ENCODE data around the gene ADD2. TPM values are rescaled to one million over a fixed set of nuclear protein-coding genes. Genes with fewer than 3 reads are reported as not detected.

Gene ADD2
- total RNA-seq, 1 donor from 2014 or later: 10.2 TPM

- intact Hi-C loops (cut with DNase I): no loop called here
- no peak for DNase-seq (ENCODE audit: low spot score in 2 of 2)
- Histone ChIP-seq H3K36me3 (no peaks in the 10 kb centered on the region), H3K27me3 (no peaks in the 10 kb centered on the region), H3K27ac (no peak overlapping the region), H3K4me1 (no peaks in the 10 kb centered on the region), H3K4me3 (no peak overlapping the region), H3K9me3 (no peaks in the 10 kb centered on the region)
- TF ChIP-seq, protein P1, sequence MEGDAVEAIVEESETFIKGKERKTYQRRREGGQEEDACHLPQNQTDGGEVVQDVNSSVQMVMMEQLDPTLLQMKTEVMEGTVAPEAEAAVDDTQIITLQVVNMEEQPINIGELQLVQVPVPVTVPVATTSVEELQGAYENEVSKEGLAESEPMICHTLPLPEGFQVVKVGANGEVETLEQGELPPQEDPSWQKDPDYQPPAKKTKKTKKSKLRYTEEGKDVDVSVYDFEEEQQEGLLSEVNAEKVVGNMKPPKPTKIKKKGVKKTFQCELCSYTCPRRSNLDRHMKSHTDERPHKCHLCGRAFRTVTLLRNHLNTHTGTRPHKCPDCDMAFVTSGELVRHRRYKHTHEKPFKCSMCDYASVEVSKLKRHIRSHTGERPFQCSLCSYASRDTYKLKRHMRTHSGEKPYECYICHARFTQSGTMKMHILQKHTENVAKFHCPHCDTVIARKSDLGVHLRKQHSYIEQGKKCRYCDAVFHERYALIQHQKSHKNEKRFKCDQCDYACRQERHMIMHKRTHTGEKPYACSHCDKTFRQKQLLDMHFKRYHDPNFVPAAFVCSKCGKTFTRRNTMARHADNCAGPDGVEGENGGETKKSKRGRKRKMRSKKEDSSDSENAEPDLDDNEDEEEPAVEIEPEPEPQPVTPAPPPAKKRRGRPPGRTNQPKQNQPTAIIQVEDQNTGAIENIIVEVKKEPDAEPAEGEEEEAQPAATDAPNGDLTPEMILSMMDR (IDR thresholded peaks at IDR 0.05): no peak
Measured at GRCh38 chr2:70807828-70808118, 39.8 kb upstream of the ADD2 start.

GRCh38 chr2:70807102-70807827 is 39.3 kb upstream of the ADD2 start:
- no peaks in the 10 kb centered on the region for H3K27me3 ChIP-seq
- no peak for DNase-seq (ENCODE audit: low spot score in 2 of 2)
- intact Hi-C loops (cut with DNase I): no loop called here
- H3K4me3 ChIP-seq: no peak overlapping the region
- no peaks in the 10 kb centered on the region for H3K36me3 ChIP-seq
- H3K9me3 ChIP-seq: no peaks in the 10 kb centered on the region
- TF ChIP-seq, protein P1 (IDR thresholded peaks at IDR 0.05): no peak
- H3K4me1 ChIP-seq: no peaks in the 10 kb centered on the region
- H3K27ac ChIP-seq: no peak overlapping the region

- Histone ChIP-seq H3K36me3 (no peaks in the 10 kb centered on the region), H3K27ac (no peak overlapping the region), H3K4me3 (no peak overlapping the region), H3K27me3 (no peaks in the 10 kb centered on the region), H3K9me3 (no peaks in the 10 kb centered on the region), H3K4me1 (no peaks in the 10 kb centered on the region)
- intact Hi-C loops (cut with DNase I): no loop called here
- no peak for DNase-seq (ENCODE audit: low spot score in 2 of 2)
- TF ChIP-seq, protein P1 (IDR thresholded peaks at IDR 0.05): no peak
Measured at GRCh38 chr2:70806620-70807019, 38.6 kb upstream of the ADD2 start.

DNA sequence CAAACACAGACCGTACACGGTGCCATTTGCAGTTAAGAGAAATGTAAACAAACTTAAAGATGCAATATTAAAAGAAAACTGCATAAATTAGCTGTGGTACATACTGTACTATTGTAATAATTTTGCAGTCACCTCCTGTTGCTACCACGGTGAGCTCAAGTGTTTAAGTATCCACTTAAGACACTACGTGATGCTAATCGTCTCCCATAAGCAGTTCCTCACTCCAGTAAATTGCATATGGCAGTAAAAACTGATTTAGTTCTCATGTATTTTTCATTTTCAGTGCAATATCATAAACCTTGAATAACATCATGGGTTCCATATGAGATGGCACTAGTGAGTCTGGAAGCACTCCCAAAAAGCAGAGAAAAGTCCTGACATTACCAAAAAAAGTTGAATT is 38.0 kb upstream of the ADD2 start:
- no peaks in the 10 kb centered on the region for H3K27me3 ChIP-seq
- no peaks in the 10 kb centered on the region for H3K9me3 ChIP-seq
- intact Hi-C loops (cut with DNase I): no loop called here
- no peak for DNase-seq (ENCODE audit: low spot score in 2 of 2)
- no peak overlapping the region for H3K27ac ChIP-seq
- no peaks in the 10 kb centered on the region for H3K4me1 ChIP-seq
- no peak overlapping the region for H3K4me3 ChIP-seq
- TF ChIP-seq, protein P1 (IDR thresholded peaks at IDR 0.05): no peak
- no peaks in the 10 kb centered on the region for H3K36me3 ChIP-seq

DNA sequence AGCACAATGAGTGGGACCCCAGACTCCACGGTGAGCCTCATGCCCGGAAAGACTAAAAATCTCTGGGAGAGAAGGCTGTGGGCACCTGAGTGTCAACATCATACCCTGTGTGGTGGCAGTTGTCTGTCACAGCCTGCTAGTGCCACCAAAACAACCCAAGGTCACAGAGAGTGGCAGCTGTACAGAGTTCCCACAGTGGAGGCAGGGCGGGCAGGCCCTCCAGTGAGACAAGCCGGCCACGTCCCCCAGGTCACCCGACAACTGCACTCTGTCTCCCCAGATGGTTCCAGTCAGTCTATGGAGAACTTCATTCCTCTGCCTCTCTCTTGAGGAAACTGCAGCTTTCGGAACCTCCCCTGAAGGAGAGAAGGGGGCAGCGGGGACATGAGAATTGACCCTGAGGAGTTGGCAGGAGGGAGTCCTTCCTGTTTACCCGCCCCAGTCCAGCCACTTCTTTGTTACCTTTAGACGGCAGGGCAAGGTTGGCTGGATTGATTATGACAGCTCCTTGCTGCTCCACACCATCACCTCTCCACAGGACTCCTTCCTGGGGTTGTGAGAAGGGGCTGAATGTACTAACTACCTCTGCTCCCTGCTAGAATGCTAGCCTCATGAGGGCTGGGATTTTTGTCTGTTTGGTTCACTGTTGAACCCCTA is 33.7 kb upstream of the ADD2 start:
- Histone ChIP-seq H3K36me3 (no peaks in the 10 kb centered on the region), H3K27me3 (no peaks in the 10 kb centered on the region), H3K9me3 (no peaks in the 10 kb centered on the region), H3K27ac (no peak overlapping the region), H3K4me1 (no peaks in the 10 kb centered on the region), H3K4me3 (no peak overlapping the region)
- TF ChIP-seq, protein P1 (IDR thresholded peaks at IDR 0.05): no peak
- DNase-seq (ENCODE audit: low spot score in 2 of 2): no peak
- intact Hi-C loops (cut with DNase I): no loop called here
